Measurements from ENCODE around the gene CUL5.
"Not testable (repeated sequence)": the region's sequence is repeated elsewhere in the genome, so short reads cannot be mapped to it uniquely, and the experiment has no call there.

The CUL5 gene

DNA sequence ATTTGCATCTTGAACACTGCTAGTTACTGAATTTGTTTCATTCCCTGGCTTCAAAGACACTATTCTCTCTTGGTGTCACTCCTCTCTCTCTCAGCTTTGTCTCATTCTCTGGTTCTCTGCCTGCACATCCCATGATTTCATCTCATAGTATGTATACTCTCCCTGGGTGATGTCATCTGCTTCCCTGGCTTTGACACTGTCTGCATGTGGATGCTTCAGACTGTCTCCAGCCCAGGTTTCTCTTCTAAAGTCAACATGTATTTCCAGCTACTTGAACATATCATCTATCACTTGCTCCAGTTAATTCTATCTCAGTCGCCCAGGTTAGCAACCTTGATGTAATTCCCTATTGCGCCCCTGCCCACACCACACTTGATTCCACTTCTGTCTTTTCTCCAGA is 103.4 kb downstream of the CUL5 start:
- no peaks in the 10 kb centered on the region for H4K20me1 ChIP-seq (ENCODE audit: insufficient read depth, low read length)

DNA sequence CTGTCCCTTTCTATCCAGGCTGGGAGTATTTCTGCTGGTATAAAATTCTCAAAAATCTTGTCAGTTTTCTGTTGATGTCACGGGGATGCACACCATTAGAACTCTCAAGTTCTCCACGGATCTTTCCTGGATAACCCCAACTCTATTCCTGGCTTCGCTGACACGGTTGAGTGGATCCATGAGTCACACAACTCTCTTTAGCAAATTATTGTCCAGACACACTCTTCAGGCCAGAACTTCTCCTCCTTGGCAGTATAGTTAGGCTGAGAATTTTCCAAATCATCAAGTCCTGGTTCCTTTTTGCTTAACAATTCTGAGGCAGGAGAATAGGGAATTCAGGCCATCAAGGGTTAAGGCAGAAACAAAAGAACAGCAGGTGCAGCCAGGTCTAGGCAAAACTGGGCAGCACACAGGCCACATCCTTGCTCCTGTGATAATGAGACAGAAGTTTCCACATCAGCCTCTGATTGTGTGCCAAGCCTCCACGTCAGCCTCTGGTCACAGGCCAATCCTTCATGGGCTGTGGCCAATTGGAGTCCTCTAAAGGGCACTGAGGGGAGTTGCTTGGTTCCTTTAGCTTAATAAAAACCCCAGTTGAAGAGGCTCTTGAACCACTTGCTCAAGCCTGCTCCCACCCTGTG is 106.9 kb downstream of the CUL5 start:
- Histone ChIP-seq H3K9ac (ENCODE audit: low read length) (no peak overlapping the region), H2AFZ (ENCODE audit: low read depth, low read length) (no peak overlapping the region), H3K4me1 (ENCODE audit: low read length) (no peaks in the 10 kb centered on the region), H3K27me3 (ENCODE audit: low read depth, low read length) (no peaks in the 10 kb centered on the region), H3K9me3 (ENCODE audit: insufficient read depth, low read length) (no peaks in the 10 kb centered on the region), H3K79me2 (ENCODE audit: low read length) (no peaks in the 10 kb centered on the region), H3K27ac (ENCODE audit: low read length) (no peak overlapping the region), H3K4me2 (ENCODE audit: low read length) (no peak overlapping the region), H4K20me1 (ENCODE audit: insufficient read depth, low read length) (no peaks in the 10 kb centered on the region), H3K4me3 (ENCODE audit: low read length) (no peak overlapping the region), H3K36me3 (replicated peaks; ENCODE audit: low read depth, low read length) (no peaks in the 10 kb centered on the region)
- no peak for TF ChIP-seq EZH2phosphoT487 (IDR thresholded peaks at IDR 0.05; ENCODE audit: low read depth)
- TF ChIP-seq, protein P1, sequence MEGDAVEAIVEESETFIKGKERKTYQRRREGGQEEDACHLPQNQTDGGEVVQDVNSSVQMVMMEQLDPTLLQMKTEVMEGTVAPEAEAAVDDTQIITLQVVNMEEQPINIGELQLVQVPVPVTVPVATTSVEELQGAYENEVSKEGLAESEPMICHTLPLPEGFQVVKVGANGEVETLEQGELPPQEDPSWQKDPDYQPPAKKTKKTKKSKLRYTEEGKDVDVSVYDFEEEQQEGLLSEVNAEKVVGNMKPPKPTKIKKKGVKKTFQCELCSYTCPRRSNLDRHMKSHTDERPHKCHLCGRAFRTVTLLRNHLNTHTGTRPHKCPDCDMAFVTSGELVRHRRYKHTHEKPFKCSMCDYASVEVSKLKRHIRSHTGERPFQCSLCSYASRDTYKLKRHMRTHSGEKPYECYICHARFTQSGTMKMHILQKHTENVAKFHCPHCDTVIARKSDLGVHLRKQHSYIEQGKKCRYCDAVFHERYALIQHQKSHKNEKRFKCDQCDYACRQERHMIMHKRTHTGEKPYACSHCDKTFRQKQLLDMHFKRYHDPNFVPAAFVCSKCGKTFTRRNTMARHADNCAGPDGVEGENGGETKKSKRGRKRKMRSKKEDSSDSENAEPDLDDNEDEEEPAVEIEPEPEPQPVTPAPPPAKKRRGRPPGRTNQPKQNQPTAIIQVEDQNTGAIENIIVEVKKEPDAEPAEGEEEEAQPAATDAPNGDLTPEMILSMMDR (IDR thresholded peaks at IDR 0.05; ENCODE audit: low read depth, low read length): no peak

More for the DNA sequence above, 103.4 kb downstream of the CUL5 start:
- Histone ChIP-seq H2AFZ (ENCODE audit: low read depth, low read length) (no peak overlapping the region), H3K9me3 (ENCODE audit: insufficient read depth, low read length) (no peaks in the 10 kb centered on the region), H3K4me3 (ENCODE audit: low read length) (no peak overlapping the region), H3K79me2 (ENCODE audit: low read length) (no peaks in the 10 kb centered on the region), H3K27me3 (ENCODE audit: low read depth, low read length) (no peaks in the 10 kb centered on the region), H3K4me2 (ENCODE audit: low read length) (no peak overlapping the region), H3K9ac (ENCODE audit: low read length) (no peak overlapping the region), H3K4me1 (ENCODE audit: low read length) (no peaks in the 10 kb centered on the region), H3K36me3 (replicated peaks; ENCODE audit: low read depth, low read length) (no peaks in the 10 kb centered on the region), H3K27ac (ENCODE audit: low read length) (no peak overlapping the region)
- TF ChIP-seq EZH2phosphoT487 (IDR thresholded peaks at IDR 0.05; ENCODE audit: low read depth): no peak
- TF ChIP-seq, protein P1 (IDR thresholded peaks at IDR 0.05; ENCODE audit: low read depth, low read length): no peak

DNA sequence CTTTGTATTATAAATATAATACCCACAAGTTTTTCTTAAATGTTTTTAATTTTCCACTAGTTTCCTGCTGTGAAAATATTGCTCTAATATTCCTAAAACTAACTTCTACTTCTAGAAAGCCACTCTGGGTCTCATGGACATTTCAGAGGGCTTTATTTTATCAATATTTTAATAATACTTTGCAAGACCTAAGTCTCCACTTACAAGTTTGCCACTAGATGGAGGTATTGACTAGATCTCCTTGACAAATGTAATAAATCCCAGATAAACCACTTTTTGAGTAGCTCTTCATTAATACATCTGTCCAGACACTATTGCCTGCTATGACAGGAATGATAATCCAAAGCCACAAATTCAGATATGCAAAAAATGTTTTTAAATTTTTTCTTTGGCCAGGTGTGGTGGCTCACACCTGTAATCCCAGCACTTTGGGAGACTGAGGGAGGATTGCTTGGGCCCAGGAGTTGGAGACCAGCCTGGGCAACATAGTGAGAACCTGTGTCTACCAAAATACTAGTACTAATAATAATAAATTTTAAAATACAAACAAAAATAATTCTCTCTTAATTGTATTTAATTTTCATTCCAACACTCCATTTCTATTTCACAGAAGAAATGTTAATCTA is 109.2 kb downstream of the CUL5 start:
- H3K9me3 ChIP-seq (ENCODE audit: insufficient read depth, low read length): no peaks in the 10 kb centered on the region
- no peaks in the 10 kb centered on the region for H3K27me3 ChIP-seq (ENCODE audit: low read depth, low read length)
- H3K4me2 ChIP-seq (ENCODE audit: low read length): no peak overlapping the region
- peaks cover 7% of the 10 kb centered on the region; the same call in 1 of the 2 replicates for H3K4me1 ChIP-seq (ENCODE audit: low read length)
- no peak overlapping the region for H3K27ac ChIP-seq (ENCODE audit: low read length)
- H4K20me1 ChIP-seq (ENCODE audit: insufficient read depth, low read length): no peaks in the 10 kb centered on the region
- no peaks in the 10 kb centered on the region for H3K36me3 ChIP-seq (replicated peaks; ENCODE audit: low read depth, low read length)
- H2AFZ ChIP-seq (ENCODE audit: low read depth, low read length): no peak overlapping the region
- TF ChIP-seq, protein P1 (IDR thresholded peaks at IDR 0.05; ENCODE audit: low read depth, low read length): peak; percentile 57
- no peak for TF ChIP-seq EZH2phosphoT487 (IDR thresholded peaks at IDR 0.05; ENCODE audit: low read depth)
- H3K79me2 ChIP-seq (ENCODE audit: low read length): peaks cover 13% of the 10 kb centered on the region
- no peak overlapping the region for H3K4me3 ChIP-seq (ENCODE audit: low read length)
- no peak overlapping the region for H3K9ac ChIP-seq (ENCODE audit: low read length)

DNA sequence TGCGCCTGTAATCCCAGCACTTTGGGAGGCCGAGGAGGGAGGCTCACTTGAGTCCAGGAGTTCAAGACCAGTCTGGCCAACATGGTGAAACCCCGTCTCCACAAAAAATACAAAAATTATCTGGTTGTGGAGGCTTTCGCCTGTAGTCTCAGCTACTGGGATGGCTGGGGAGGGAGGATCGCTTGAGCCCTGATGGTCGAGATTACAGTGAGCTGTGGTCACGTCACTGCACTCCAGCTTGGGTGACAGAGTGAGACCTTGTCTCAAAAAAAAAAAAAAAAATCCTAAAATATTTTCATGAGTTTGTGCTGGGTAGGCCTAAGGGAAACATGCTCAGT is 112.2 kb downstream of the CUL5 start:
- H3K36me3 ChIP-seq (replicated peaks; ENCODE audit: low read depth, low read length); H4K20me1 ChIP-seq (ENCODE audit: insufficient read depth, low read length); H3K9me3 ChIP-seq (ENCODE audit: insufficient read depth, low read length); H3K4me1 ChIP-seq (ENCODE audit: low read length); H3K27ac ChIP-seq (ENCODE audit: low read length); H3K27me3 ChIP-seq (ENCODE audit: low read depth, low read length): not testable (repeated sequence)
- Histone ChIP-seq H3K4me3 (ENCODE audit: low read length) (peak overlapping the region; percentile 96), H2AFZ (ENCODE audit: low read depth, low read length) (peak overlapping the region; percentile 70; the same call in 1 of the 2 replicates), H3K4me2 (ENCODE audit: low read length) (peak overlapping the region; percentile 78), H3K79me2 (ENCODE audit: low read length) (peaks cover 39% of the 10 kb centered on the region), H3K9ac (ENCODE audit: low read length) (peak overlapping the region; percentile 81)

All from OCI-LY3 (cell line).